ENCODE data around the gene ARHGAP28. TPM values are rescaled to one million over a fixed set of nuclear protein-coding genes. Genes with fewer than 3 reads are reported as not detected.

Gene ARHGAP28
- total and polyA plus RNA-seq, 4 donors = 9.3 to 42.6 (median 18.6) TPM

- Histone ChIP-seq H3K36me3 (ENCODE audit: control insufficient read depth, insufficient read depth, low read length) (peaks cover 2% of the 10 kb centered on the region), H3K9me3 (ENCODE audit: control insufficient read depth, insufficient read depth, low read length) (no peaks in the 10 kb centered on the region), H3K27ac (ENCODE audit: low read depth, low read length) (no peak overlapping the region), H3K4me1 (ENCODE audit: control insufficient read depth, insufficient read depth, low read length) (no peaks in the 10 kb centered on the region), H3K27me3 (ENCODE audit: control insufficient read depth, insufficient read depth, low read length) (no peaks in the 10 kb centered on the region), H3K4me3 (ENCODE audit: low read depth, low read length) (no peak overlapping the region)
- no peak for DNase-seq (ENCODE audit: low read depth in 4 of 6, low spot score in 6 of 6)
- 88% methylated on average over 2 of the region's 6 CpGs for WGBS (ENCODE audit: insufficient coverage)
Measured at GRCh38 chr18:6873040-6873751, 143.7 kb downstream of the ARHGAP28 start.

DNA sequence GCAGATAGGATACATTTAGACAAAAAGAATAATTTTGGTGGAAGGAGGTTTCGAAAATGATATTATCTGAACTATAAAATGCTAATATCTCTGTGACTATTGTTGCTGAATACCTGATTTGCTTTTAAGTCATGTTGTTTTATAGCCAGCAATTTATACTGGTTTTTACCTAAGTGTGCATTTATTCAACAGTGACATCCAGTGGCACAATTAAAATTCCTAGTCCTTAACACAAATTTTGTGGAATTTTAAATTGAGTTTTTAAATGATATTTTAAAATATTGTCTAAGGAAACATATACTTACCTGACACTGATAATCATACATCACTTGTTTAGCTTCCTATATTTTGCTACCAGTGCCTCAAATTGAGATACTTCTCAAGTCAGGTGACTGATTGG lies 144.8 kb downstream of the ARHGAP28 start:
- no CpG with 5 or more reads among the region's 1 CpG for WGBS (ENCODE audit: insufficient coverage)

DNA sequence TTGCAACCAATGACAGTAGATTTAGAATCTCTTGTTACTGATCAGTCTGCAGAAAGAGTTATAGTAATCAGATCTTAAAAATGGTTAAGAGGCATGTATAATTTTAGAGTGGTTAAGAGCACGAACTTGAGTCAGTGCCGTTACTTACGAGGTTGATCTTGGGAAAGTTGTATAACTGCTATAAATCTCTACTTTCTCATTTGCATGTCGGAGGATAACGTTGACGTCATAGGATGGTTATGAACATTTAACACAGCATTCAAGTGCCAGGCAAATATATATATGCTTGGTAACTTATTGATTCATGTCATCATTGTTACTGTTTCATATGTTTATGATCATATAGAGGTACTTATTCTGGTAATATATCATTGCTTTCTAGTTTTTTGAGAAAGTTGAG lies 146.2 kb downstream of the ARHGAP28 start:
- WGBS (ENCODE audit: insufficient coverage) = 86% methylated on average over 3 of the region's 6 CpGs
- H3K4me3 ChIP-seq (ENCODE audit: low read depth, low read length) = no peak overlapping the region
- H3K9me3 ChIP-seq (ENCODE audit: control insufficient read depth, insufficient read depth, low read length) = no peaks in the 10 kb centered on the region
- H3K4me1 ChIP-seq (ENCODE audit: control insufficient read depth, insufficient read depth, low read length) = no peaks in the 10 kb centered on the region
- no peaks in the 10 kb centered on the region for H3K27me3 ChIP-seq (ENCODE audit: control insufficient read depth, insufficient read depth, low read length)
- peaks cover 2% of the 10 kb centered on the region for H3K36me3 ChIP-seq (ENCODE audit: control insufficient read depth, insufficient read depth, low read length)
- H3K27ac ChIP-seq (ENCODE audit: low read depth, low read length) = no peak overlapping the region
- DNase-seq (ENCODE audit: low read depth in 4 of 6, low spot score in 6 of 6) = no peak

More for the DNA sequence above, 144.8 kb downstream of the ARHGAP28 start:
- Histone ChIP-seq H3K27me3 (ENCODE audit: control insufficient read depth, insufficient read depth, low read length) (no peaks in the 10 kb centered on the region), H3K9me3 (ENCODE audit: control insufficient read depth, insufficient read depth, low read length) (no peaks in the 10 kb centered on the region), H3K36me3 (ENCODE audit: control insufficient read depth, insufficient read depth, low read length) (peaks cover 2% of the 10 kb centered on the region), H3K4me1 (ENCODE audit: control insufficient read depth, insufficient read depth, low read length) (no peaks in the 10 kb centered on the region), H3K4me3 (ENCODE audit: low read depth, low read length) (no peak overlapping the region), H3K27ac (ENCODE audit: low read depth, low read length) (no peak overlapping the region)
- DNase-seq (ENCODE audit: low read depth in 4 of 6, low spot score in 6 of 6) = peak in 1 of 6 donors; percentile 47

- H3K4me3 ChIP-seq (ENCODE audit: low read depth, low read length) = no peak overlapping the region
- no peak for DNase-seq (ENCODE audit: low read depth in 4 of 6, low spot score in 6 of 6)
- H3K27me3 ChIP-seq (ENCODE audit: control insufficient read depth, insufficient read depth, low read length) = no peaks in the 10 kb centered on the region
- H3K27ac ChIP-seq (ENCODE audit: low read depth, low read length) = peak overlapping the region; percentile 25
- 83% methylated on average over 1 of the region's 2 CpGs for WGBS (ENCODE audit: insufficient coverage)
- no peaks in the 10 kb centered on the region for H3K4me1 ChIP-seq (ENCODE audit: control insufficient read depth, insufficient read depth, low read length)
- H3K9me3 ChIP-seq (ENCODE audit: control insufficient read depth, insufficient read depth, low read length) = no peaks in the 10 kb centered on the region
- H3K36me3 ChIP-seq (ENCODE audit: control insufficient read depth, insufficient read depth, low read length) = peaks cover 2% of the 10 kb centered on the region
Measured at GRCh38 chr18:6876641-6877041, 147.1 kb downstream of the ARHGAP28 start.

DNA sequence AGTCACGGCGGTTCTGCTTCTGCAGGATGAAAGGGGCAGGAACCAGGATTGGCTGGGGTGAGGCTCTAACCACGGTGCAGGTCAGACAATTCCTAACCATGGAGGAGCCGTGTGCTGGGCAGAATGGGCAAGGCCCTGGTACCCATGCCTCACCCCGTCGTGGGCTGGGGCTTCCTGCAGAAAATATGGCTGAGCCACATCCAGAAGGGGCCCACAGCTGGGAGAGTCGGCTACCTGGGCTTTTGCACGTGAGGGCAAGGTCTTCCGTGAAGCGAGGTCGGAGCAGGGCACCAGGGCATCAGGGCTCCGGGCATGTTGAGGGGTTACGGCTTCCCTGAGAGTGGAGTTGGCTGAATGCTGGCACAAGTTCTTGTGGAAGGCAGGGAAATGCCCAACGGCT lies 147.8 kb downstream of the ARHGAP28 start:
- Histone ChIP-seq H3K9me3 (ENCODE audit: control insufficient read depth, insufficient read depth, low read length) (no peaks in the 10 kb centered on the region), H3K4me1 (ENCODE audit: control insufficient read depth, insufficient read depth, low read length) (no peaks in the 10 kb centered on the region), H3K36me3 (ENCODE audit: control insufficient read depth, insufficient read depth, low read length) (peaks cover 2% of the 10 kb centered on the region), H3K4me3 (ENCODE audit: low read depth, low read length) (no peak overlapping the region), H3K27ac (ENCODE audit: low read depth, low read length) (peak overlapping the region; percentile 25), H3K27me3 (ENCODE audit: control insufficient read depth, insufficient read depth, low read length) (no peaks in the 10 kb centered on the region)
- 94% methylated on average over 13 of the region's 14 CpGs for WGBS (ENCODE audit: insufficient coverage)
- no peak for DNase-seq (ENCODE audit: low read depth in 4 of 6, low spot score in 6 of 6)

DNA sequence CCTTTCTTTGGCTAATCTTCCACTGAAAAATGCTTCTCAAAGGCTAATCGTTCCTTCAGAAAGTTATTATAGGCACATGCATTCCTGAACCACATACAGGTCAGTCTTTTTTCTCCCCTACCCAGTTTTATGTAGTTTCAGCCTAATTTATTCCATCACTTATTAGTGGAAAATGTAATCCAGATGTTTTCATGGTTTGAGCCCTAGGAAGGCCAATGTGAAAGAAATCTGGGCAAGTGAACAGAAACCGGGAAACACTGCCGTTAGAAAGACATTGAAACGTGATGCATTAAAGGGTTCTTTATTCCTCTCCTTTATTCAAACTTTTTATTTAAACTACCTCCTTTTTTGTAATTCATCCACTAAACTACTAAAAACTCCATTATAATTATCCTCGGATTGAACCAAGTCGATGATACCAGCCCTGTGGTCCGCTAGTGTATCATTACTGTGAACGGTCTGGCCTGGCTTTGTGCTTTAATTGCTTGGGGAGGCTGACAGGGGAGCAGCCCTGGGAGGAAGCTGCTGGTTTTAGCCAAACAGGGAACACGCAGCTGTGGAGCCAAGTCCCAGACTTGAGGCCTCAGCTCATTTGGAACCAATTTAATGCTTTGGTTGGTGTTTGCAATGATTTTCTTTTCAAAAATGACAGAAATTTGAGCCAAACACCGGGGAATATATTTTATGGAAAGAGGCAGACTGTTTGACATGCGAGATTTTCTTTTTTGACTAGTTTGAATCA lies 149.2 kb downstream of the ARHGAP28 start:
- no peaks in the 10 kb centered on the region for H3K27me3 ChIP-seq (ENCODE audit: control insufficient read depth, insufficient read depth, low read length)
- no peak overlapping the region for H3K4me3 ChIP-seq (ENCODE audit: low read depth, low read length)
- peaks cover 2% of the 10 kb centered on the region for H3K36me3 ChIP-seq (ENCODE audit: control insufficient read depth, insufficient read depth, low read length)
- WGBS (ENCODE audit: insufficient coverage) = 42% methylated on average over 2 of the region's 11 CpGs
- no peaks in the 10 kb centered on the region for H3K9me3 ChIP-seq (ENCODE audit: control insufficient read depth, insufficient read depth, low read length)
- no peaks in the 10 kb centered on the region for H3K4me1 ChIP-seq (ENCODE audit: control insufficient read depth, insufficient read depth, low read length)
- peak in 1 of 6 donors; percentile 64 for DNase-seq (ENCODE audit: low read depth in 4 of 6, low spot score in 6 of 6)
- H3K27ac ChIP-seq (ENCODE audit: low read depth, low read length) = peak overlapping the region; percentile 42

DNA sequence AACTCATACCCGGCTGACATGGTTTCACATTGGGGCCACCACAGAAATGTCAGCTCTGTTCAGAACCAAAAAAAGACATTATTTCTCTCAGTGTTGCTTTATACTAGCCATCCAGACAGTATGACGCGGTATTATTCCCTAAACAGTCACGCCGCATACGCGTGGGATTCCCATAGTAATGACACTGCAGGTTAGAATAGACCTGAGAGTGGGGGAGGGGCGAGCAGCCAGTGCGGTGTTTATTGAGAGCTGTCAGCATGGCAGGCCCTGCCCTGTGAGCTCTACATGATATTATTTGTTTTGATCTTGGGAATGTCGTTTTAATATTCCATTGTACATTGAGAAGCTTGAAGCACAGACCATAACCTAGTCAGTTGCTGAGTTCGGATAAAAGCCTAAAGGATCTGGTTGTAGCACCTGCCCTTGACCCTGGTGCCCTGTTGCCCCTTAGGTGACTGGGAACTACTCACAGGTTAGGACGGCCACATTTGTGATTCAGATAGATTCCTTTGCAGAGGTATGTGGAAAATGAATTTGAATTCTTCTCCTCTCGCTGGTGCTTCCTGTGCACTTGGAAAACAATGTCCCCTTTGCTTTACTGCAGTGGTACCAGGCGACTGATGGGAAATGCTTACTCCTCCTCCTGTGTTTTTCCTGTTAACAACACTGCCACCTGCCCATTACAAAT lies 150.1 kb downstream of the ARHGAP28 start:
- H3K27ac ChIP-seq (ENCODE audit: low read depth, low read length) = no peak overlapping the region
- no peaks in the 10 kb centered on the region for H3K4me1 ChIP-seq (ENCODE audit: control insufficient read depth, insufficient read depth, low read length)
- peaks cover 2% of the 10 kb centered on the region for H3K36me3 ChIP-seq (ENCODE audit: control insufficient read depth, insufficient read depth, low read length)
- no peak overlapping the region for H3K4me3 ChIP-seq (ENCODE audit: low read depth, low read length)
- no peaks in the 10 kb centered on the region for H3K27me3 ChIP-seq (ENCODE audit: control insufficient read depth, insufficient read depth, low read length)
- WGBS (ENCODE audit: insufficient coverage) = 74% methylated on average over 14 of the region's 14 CpGs
- no peak for DNase-seq (ENCODE audit: low read depth in 4 of 6, low spot score in 6 of 6)
- H3K9me3 ChIP-seq (ENCODE audit: control insufficient read depth, insufficient read depth, low read length) = no peaks in the 10 kb centered on the region

DNA sequence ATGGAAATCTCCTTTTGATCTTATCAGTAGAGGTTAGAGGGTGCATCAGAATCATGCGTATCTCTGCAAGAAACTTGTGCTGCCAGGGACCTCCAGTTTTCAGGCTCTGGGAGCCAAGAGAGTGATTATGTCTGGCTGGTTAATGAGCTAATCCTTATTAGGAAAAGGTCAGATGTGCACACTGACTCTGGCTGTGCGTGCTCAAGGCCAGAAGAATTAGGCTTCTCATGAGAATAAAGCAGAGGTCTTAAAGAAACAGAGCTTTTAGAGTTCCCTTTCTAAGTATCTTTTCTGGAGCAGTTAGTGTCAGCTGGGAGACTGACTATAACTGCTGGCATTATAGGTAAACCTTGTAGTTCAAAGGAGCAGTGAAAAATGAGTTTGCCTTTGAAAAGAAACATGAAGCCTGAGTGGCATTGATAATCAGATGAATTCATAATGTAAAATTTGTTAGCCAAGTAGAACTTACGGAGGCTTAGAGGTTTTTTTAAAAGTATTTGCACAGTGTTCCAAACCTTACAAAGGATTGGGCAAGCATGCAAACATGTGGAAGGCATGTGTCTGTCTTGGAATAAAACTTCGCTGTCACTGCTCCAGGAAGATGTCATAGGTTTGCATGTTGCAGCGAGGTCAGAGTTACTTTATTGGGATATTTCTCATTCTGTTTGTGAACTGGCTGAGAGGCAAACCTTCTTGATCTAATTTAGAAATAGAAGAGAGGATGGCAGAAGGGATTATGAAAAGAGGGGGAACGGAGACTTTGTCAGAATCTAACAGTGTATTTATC lies 151.7 kb downstream of the ARHGAP28 start:
- peak overlapping the region; percentile 16 for H3K27ac ChIP-seq (ENCODE audit: low read depth, low read length)
- peak in 1 of 6 donors; percentile 51 for DNase-seq (ENCODE audit: low read depth in 4 of 6, low spot score in 6 of 6)

DNA sequence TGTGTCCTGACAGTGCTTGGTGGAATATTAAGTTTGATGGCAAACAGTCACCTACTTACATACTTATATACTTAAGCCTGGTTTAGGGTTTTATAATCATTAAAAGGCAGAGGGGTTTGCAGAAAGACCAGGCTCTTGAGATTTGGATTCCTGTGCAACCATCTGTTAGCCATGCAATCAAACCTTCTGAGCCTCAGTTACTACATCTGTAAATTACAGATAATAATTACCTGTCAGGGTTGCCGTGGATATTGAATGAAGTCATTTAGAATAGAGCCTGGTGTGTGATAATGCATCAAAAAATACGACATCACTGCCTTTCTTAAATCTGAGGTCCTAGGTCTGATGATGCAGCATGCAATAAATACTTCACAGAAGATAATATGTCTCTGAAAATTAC lies 152.9 kb downstream of the ARHGAP28 start:
- no peak overlapping the region for H3K4me3 ChIP-seq (ENCODE audit: low read depth, low read length)
- 80% methylated on average over 1 of the region's 2 CpGs for WGBS (ENCODE audit: insufficient coverage)
- H3K27me3 ChIP-seq (ENCODE audit: control insufficient read depth, insufficient read depth, low read length) = no peaks in the 10 kb centered on the region
- H3K4me1 ChIP-seq (ENCODE audit: control insufficient read depth, insufficient read depth, low read length) = no peaks in the 10 kb centered on the region
- peaks cover under 1% of the 10 kb centered on the region for H3K36me3 ChIP-seq (ENCODE audit: control insufficient read depth, insufficient read depth, low read length)
- no peak for DNase-seq (ENCODE audit: low read depth in 4 of 6, low spot score in 6 of 6)
- H3K27ac ChIP-seq (ENCODE audit: low read depth, low read length) = no peak overlapping the region
- H3K9me3 ChIP-seq (ENCODE audit: control insufficient read depth, insufficient read depth, low read length) = no peaks in the 10 kb centered on the region

More for the DNA sequence above, 151.7 kb downstream of the ARHGAP28 start:
- 26% methylated on average over 4 of the region's 6 CpGs for WGBS (ENCODE audit: insufficient coverage)
- H3K36me3 ChIP-seq (ENCODE audit: control insufficient read depth, insufficient read depth, low read length) = peaks cover 2% of the 10 kb centered on the region
- no peak overlapping the region for H3K4me3 ChIP-seq (ENCODE audit: low read depth, low read length)
- H3K9me3 ChIP-seq (ENCODE audit: control insufficient read depth, insufficient read depth, low read length) = no peaks in the 10 kb centered on the region
- H3K4me1 ChIP-seq (ENCODE audit: control insufficient read depth, insufficient read depth, low read length) = no peaks in the 10 kb centered on the region
- H3K27me3 ChIP-seq (ENCODE audit: control insufficient read depth, insufficient read depth, low read length) = no peaks in the 10 kb centered on the region

Measured in spinal cord (tissue), 10 donors.